Ascending aorta (tissue), 2 donors: Measurements from ENCODE around the gene OR2T10. TPM values are rescaled to one million over a fixed set of nuclear protein-coding genes. Genes with fewer than 3 reads are reported as not detected.

Source experiments
- DNase-seq, 2 donors: peaks; one replicate each; pipeline ENCODE4 v3.0.0-alpha.2; 2019; ENCODE audit warnings: low spot score in 2 of 2
- H3K27ac ChIP-seq, 2 donors: fragments of 200-600 bp; sonication (generic); one replicate each; pipeline ENCODE4 v1.5.1; 2016 to 2017; ENCODE audit warnings: mild to moderate bottlenecking in 1 of 2
- H3K27me3 ChIP-seq: fragments of 200-600 bp; sonication (generic); one replicate; pipeline ENCODE4 v1.5.1; 2017
- H3K36me3 ChIP-seq, 2 donors: fragments of 200-600 bp; sonication (generic); one replicate each; pipeline ENCODE4 v1.5.1; 2016
- H3K4me1 ChIP-seq, 2 donors: fragments of 200-600 bp; sonication (generic); one replicate each; pipeline ENCODE4 v1.5.1; 2016 to 2017; ENCODE audit warnings: mild to moderate bottlenecking in 1 of 2
- H3K4me3 ChIP-seq, 2 donors: fragments of 200-600 bp; sonication (generic); one replicate each; pipeline ENCODE4 v1.5.1; 2016 to 2017; ENCODE audit warnings: mild to moderate bottlenecking in 1 of 2
- H3K9me3 ChIP-seq, 2 donors: fragments of 200-600 bp; sonication (generic); one replicate each; pipeline ENCODE4 v1.5.1; 2016
- CTCF ChIP-seq, 3 experiments: fragments of 200-600 bp in 2 of 3; fragments of 450-650 bp in 1 of 3; sonication (generic) in 2 of 3; IDR thresholded peaks; one replicate each; pipeline ENCODE4 v1.5.1; 2016 to 2019; ENCODE audit warnings: antibody characterized with exemption in 3 of 3, mild to moderate bottlenecking in 1 of 3, moderate library complexity in 1 of 3
- intact Hi-C: fragments of 100-400 bp; cut with DNase I; formaldehyde crosslinking; loops from one replicate; pipeline ENCODE4 v1.15.1; 2023
- total RNA-seq: library from RNA; depleted of rRNA; stranded (reverse); fragments of >200 nt; gene quantifications from one replicate; pipeline ENCODE4 v1.1.0, GENCODE V29; 2016

Gene OR2T10
- total RNA-seq, 1 donor from 2014 or later, result not detected

- no peak for DNase-seq
- intact Hi-C loops, result no loop called here
- no peak for TF ChIP-seq CTCF (IDR thresholded peaks at IDR 0.05)
- Histone ChIP-seq H3K27ac (no peak overlapping the region), H3K36me3 (no peaks in the 10 kb centered on the region), H3K4me1 (no peaks in the 10 kb centered on the region), H3K4me3 (no peak overlapping the region), H3K27me3 (no peaks in the 10 kb centered on the region), H3K9me3 (no peaks in the 10 kb centered on the region)
Measured at GRCh38 chr1:248621770-248622169, 24.3 kb upstream of the OR2T10 start.

- no peak overlapping the region for H3K27ac ChIP-seq
- no peak for DNase-seq
- H3K9me3 ChIP-seq, result no peaks in the 10 kb centered on the region
- no peaks in the 10 kb centered on the region for H3K27me3 ChIP-seq
- intact Hi-C loops, result no loop called here
- H3K36me3 ChIP-seq, result no peaks in the 10 kb centered on the region
- no peaks in the 10 kb centered on the region for H3K4me1 ChIP-seq
- no peak overlapping the region for H3K4me3 ChIP-seq
- peak in 2 of 3 experiments; percentile 14 to 38 for TF ChIP-seq CTCF (IDR thresholded peaks at IDR 0.05)
Measured at GRCh38 chr1:248618878-248619277, 21.4 kb upstream of the OR2T10 start.

GRCh38 chr1:248618119-248618518 lies 20.6 kb upstream of the OR2T10 start:
- no peak for DNase-seq
- no peak overlapping the region for H3K27ac ChIP-seq
- intact Hi-C loops, result no loop called here
- no peak overlapping the region for H3K4me3 ChIP-seq
- no peaks in the 10 kb centered on the region for H3K27me3 ChIP-seq
- H3K4me1 ChIP-seq, result no peaks in the 10 kb centered on the region
- no peaks in the 10 kb centered on the region for H3K36me3 ChIP-seq
- TF ChIP-seq CTCF (IDR thresholded peaks at IDR 0.05), result no peak
- H3K9me3 ChIP-seq, result no peaks in the 10 kb centered on the region

GRCh38 chr1:248613742-248614141 lies 16.2 kb upstream of the OR2T10 start:
- no peaks in the 10 kb centered on the region for H3K9me3 ChIP-seq
- no peak for TF ChIP-seq CTCF (IDR thresholded peaks at IDR 0.05)
- no peaks in the 10 kb centered on the region for H3K27me3 ChIP-seq
- H3K27ac ChIP-seq, result no peak overlapping the region
- intact Hi-C loops, result no loop called here
- DNase-seq, result no peak
- H3K4me3 ChIP-seq, result no peak overlapping the region
- no peaks in the 10 kb centered on the region for H3K4me1 ChIP-seq
- H3K36me3 ChIP-seq, result no peaks in the 10 kb centered on the region

GRCh38 chr1:248611883-248612414 lies 14.4 kb upstream of the OR2T10 start:
- Histone ChIP-seq H3K27me3 (no peaks in the 10 kb centered on the region), H3K27ac (no peak overlapping the region), H3K9me3 (no peaks in the 10 kb centered on the region), H3K4me1 (no peaks in the 10 kb centered on the region), H3K36me3 (no peaks in the 10 kb centered on the region), H3K4me3 (no peak overlapping the region)
- no peak for TF ChIP-seq CTCF (IDR thresholded peaks at IDR 0.05)
- intact Hi-C loops, result no loop called here
- no peak for DNase-seq

GRCh38 chr1:248610301-248610700 lies 12.8 kb upstream of the OR2T10 start:
- TF ChIP-seq CTCF (IDR thresholded peaks at IDR 0.05), result no peak
- H3K4me3 ChIP-seq, result no peak overlapping the region
- H3K36me3 ChIP-seq, result no peaks in the 10 kb centered on the region
- no peaks in the 10 kb centered on the region for H3K27me3 ChIP-seq
- no peaks in the 10 kb centered on the region for H3K4me1 ChIP-seq
- DNase-seq, result no peak
- intact Hi-C loops, result no loop called here
- H3K27ac ChIP-seq, result no peak overlapping the region
- no peaks in the 10 kb centered on the region for H3K9me3 ChIP-seq
